Activated CD8-positive, alpha-beta T cell treated with anti-CD3 and anti-CD28 coated beads, Interleukin-2, amount 10 ng/mL, durations not matched to agents 7 days and 5 days (primary cell): Measurements from ENCODE around the gene FOXRED1. TPM values are rescaled to one million over a fixed set of nuclear protein-coding genes. Genes with fewer than 3 reads are reported as not detected.
"Not testable (repeated sequence)": the region's sequence is repeated elsewhere in the genome, so short reads cannot be mapped to it uniquely, and the experiment has no call there.

Experiments
- ATAC-seq: fragments of 150-1000 bp; cut with Tn5 transposase; one replicate; pipeline ENCODE4 v1.10.0; 2021; ENCODE audit warnings: moderate library complexity
- CTCF ChIA-PET: fragments of 350-600 bp; sonication (Branson Sonifier 250); formaldehyde crosslinking; loops from one replicate; lab custom pipeline; 2021; ENCODE audit warnings: antibody characterized with exemption; lab: Charles Lee
- POLR2A ChIA-PET: fragments of 350-600 bp; sonication (Branson Sonifier 250); formaldehyde crosslinking; loops from one replicate; lab custom pipeline; 2021; ENCODE audit warnings: antibody characterized with exemption; lab: Charles Lee
- DNase-seq: peaks from one replicate; pipeline ENCODE4 v3.0.0-alpha.2; 2020
- H3K27ac Mint-ChIP-seq: one replicate; pipeline ENCODE4 v1.8.0; 2021; ENCODE audit warnings: mild to moderate bottlenecking, mixed read lengths
- H3K27me3 Mint-ChIP-seq: one replicate; pipeline ENCODE4 v1.8.0; 2021; ENCODE audit warnings: low read depth, mixed read lengths
- H3K36me3 Mint-ChIP-seq: one replicate; pipeline ENCODE4 v1.8.0; 2021; ENCODE audit warnings: low read depth, mixed read lengths
- H3K4me1 Mint-ChIP-seq: one replicate; pipeline ENCODE4 v1.8.0; 2021; ENCODE audit warnings: low read depth, mixed read lengths
- H3K4me3 Mint-ChIP-seq: one replicate; pipeline ENCODE4 v1.8.0; 2021; ENCODE audit warnings: mild to moderate bottlenecking, mixed read lengths
- H3K9me3 Mint-ChIP-seq: one replicate; pipeline ENCODE4 v1.8.0; 2022; ENCODE audit warnings: mixed read lengths; ENCODE audit not compliant: insufficient read depth
- total RNA-seq, 2 experiments: library from RNA; stranded (reverse); gene quantifications; one replicate each; pipeline ENCODE4 v1.2.3, GENCODE V29; 2021

Gene FOXRED1
- total RNA-seq, 2 experiments from 2014 or later = 46.5 to 50.4 TPM

DNA sequence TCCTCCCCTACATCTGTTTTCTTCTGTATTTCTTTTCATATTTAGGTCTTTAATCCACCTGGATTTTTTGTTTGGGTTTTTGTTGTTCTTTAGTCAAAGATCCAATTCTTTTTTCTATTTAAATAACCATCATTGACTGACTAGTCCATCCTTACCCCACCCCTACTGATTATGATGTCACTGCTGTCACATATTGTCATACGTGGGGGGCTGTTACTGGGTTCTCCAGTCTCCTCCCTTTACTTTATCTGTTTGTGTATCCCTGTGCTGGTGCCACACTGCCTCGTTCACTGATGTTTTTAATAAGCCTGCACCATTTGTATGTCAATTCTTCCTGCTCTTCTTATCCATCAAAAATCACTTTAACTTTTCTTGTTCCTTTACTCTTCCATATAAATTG lies 28.1 kb downstream of the FOXRED1 start:
- no peaks in the 10 kb centered on the region for H3K9me3 Mint-ChIP-seq
- no peak overlapping the region for H3K27ac Mint-ChIP-seq
- H3K27me3 Mint-ChIP-seq = no peaks in the 10 kb centered on the region
- DNase-seq = no peak
- POLR2A ChIA-PET = no interaction called here
- H3K4me3 Mint-ChIP-seq = no peak overlapping the region
- ATAC-seq = no peak
- CTCF ChIA-PET = interaction anchor here (0.6 to 1.1 kb wide), 2 partner anchors 14 to 16 kb away, joined by 3 read pairs; no protein-coding TSS in a partner anchor
- peaks cover 5% of the 10 kb centered on the region for H3K4me1 Mint-ChIP-seq
- H3K36me3 Mint-ChIP-seq = peaks cover 29% of the 10 kb centered on the region

DNA sequence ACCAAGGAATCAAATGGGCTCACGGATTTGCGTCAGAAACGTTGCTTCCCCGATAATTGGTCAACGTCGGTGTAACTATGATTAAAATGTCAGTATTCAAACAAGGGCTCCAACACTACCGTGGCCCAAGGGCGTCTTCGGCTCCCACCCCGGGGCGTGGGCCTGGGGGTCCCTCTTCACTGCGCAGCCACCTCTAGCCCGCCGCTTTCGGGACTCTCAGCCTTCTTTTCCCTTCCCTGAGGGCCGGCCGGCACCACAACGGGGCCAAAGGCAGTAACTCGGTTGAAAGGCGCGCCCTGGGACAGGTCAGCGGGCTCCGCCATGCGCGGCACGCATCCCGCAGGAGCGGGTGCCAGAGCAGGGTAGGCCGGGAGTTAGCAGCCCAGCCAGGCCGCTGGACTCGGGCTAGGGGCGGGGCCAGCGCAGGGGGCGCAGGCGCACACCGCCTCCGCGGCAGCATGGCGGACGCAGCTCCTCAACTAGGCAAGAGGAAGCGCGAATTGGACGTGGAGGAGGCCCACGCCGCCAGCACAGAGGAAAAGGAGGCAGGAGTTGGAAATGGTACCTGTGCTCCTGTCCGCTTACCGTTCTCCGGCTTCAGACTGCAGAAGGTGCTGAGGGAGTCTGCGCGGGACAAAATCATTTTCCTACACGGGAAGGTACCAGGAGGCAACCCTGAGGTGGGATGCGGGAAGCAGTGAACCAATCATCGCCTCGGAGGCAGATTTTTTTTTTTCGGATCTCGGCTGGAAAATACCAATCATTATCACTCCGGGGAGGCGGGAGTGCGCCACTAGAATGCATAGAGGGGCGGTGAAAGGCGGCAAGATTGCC lies 34.9 kb downstream of the FOXRED1 start, which contains the start of gene DCPS:
TSS of gene DCPS (plus strand) at position 438 of the 834 bp plus-strand sequence. CDS start at position 459, 21 bp downstream.
- H3K36me3 Mint-ChIP-seq = peaks cover 32% of the 10 kb centered on the region
- ChIA-PET POLR2A (interaction anchor here (0.8 to 2.4 kb wide), 12 partner anchors 13 to 734 kb away, joined by 3 to 18 read pairs (median 4); partner anchors contain the start of genes FOXRED1 and SRPRA), CTCF (interaction anchor here (0.6 to 9.0 kb wide), 7 partner anchors 9 to 175 kb away, joined by 3 to 80 read pairs (median 3); no protein-coding TSS in a partner anchor)
- peak; percentile 99 for ATAC-seq
- peak within 1 kb of the TSS; percentile 81 for H3K4me3 Mint-ChIP-seq
- H3K27me3 Mint-ChIP-seq = no peaks in the 10 kb centered on the region
- H3K27ac Mint-ChIP-seq = peak within 1 kb of the TSS; percentile 97
- H3K9me3 Mint-ChIP-seq = no peaks in the 10 kb centered on the region
- DNase-seq = peak; percentile 88
- H3K4me1 Mint-ChIP-seq = peaks cover 33% of the 10 kb centered on the region

DNA sequence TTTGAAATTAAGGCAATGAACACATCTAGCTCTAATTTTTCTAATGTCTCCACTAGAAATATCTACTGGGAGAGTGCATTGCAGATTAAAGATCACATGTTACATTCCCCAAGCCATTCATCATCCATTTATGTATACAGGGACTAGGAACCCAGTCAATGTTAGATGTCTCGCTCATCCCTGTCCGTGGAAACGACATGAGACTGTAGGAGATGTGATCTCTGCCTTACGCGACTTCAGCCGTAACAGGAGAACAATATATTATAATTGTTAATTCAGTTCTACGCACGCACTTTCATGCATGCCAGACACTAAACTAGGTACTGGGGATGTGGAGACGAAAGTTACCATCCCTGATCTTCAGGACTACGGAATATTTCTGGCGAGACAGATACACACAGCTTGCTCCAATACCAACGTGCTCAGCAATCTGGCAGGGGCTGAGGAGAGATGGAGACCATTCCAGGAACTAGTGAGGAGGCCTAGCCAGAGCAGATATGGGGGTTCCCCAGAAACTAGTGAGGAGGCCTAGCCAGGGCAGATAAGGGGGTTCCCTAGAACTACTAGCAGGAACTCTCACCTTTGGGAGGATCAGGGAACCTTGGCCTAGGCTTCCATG lies 35.6 kb downstream of the FOXRED1 start:
- DNase-seq = no peak
- POLR2A ChIA-PET = interaction anchor here (0.8 to 2.4 kb wide), 12 partner anchors 12 to 735 kb away, joined by 3 to 18 read pairs (median 4); partner anchors contain the start of genes FOXRED1 and SRPRA
- Mint-ChIP-seq H3K27ac (peak overlapping the region; percentile 97), H3K4me3 (peak overlapping the region; percentile 81), H3K9me3 (no peaks in the 10 kb centered on the region), H3K27me3 (no peaks in the 10 kb centered on the region), H3K36me3 (peaks cover 28% of the 10 kb centered on the region), H3K4me1 (peaks cover 33% of the 10 kb centered on the region)
- CTCF ChIA-PET = interaction anchor here (0.6 to 9.0 kb wide), 7 partner anchors 10 to 175 kb away, joined by 3 to 80 read pairs (median 3); no protein-coding TSS in a partner anchor
- peak; percentile 3 for ATAC-seq

DNA sequence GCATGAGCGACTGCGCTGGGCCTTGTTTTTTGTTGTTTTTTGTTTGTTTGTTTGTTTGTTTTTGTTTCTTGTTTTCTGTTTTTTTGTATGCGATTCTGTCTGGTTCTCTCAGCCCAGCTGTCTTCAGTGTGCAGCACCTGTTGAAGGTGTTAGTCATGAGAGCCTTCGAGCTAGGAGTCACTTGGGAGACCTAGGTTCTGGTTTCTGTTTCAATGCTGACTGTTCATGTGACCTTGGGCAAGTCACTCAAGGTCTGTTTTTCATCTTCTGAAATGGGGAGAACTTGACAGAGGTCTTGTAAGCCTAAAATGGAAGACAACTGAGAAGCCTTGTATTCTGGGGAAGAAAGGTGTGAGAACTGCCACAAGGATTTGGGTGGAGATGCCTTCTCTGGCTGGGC lies 36.7 kb downstream of the FOXRED1 start:
- peak; percentile 35 for DNase-seq
- H3K27me3 Mint-ChIP-seq = no peaks in the 10 kb centered on the region

DNA sequence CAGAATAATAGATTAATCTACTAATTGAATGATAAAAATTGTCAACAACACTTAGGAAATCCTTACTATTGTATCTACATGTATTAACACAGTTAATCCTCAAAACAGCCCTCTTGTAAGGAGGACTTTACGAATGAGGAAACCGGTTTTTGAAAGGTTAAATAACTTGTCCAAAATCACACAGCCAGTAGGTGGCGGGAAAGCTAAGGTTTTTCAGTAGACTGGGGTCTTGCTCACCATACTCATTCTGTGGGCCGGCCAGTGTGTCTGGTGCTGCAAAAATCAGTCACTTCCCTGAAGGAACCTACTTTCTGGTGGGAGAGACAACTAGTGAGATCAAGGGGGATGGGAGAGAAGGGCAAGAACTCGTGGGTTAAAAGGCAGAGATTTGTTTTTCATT lies 38.8 kb downstream of the FOXRED1 start:
- Mint-ChIP-seq H3K36me3 (peaks cover 43% of the 10 kb centered on the region), H3K4me1 (peaks cover 43% of the 10 kb centered on the region), H3K9me3 (no peaks in the 10 kb centered on the region), H3K27me3 (no peaks in the 10 kb centered on the region), H3K27ac (no peak overlapping the region), H3K4me3 (no peak overlapping the region)
- DNase-seq (peak; percentile 50), ATAC-seq (no peak)
- ChIA-PET CTCF (interaction anchor here (1.2 to 9.0 kb wide), 5 partner anchors 8 to 171 kb away, joined by 3 to 80 read pairs (median 14); no protein-coding TSS in a partner anchor), POLR2A (interaction anchor here (1.0 kb wide), 1 partner anchor 11 kb away, joined by 3 read pairs; no protein-coding TSS in a partner anchor)

More for the DNA sequence above, 36.7 kb downstream of the FOXRED1 start:
- H3K4me1 Mint-ChIP-seq = peaks cover 41% of the 10 kb centered on the region
- peaks cover 34% of the 10 kb centered on the region for H3K36me3 Mint-ChIP-seq
- peak overlapping the region; percentile 56 for H3K4me3 Mint-ChIP-seq
- ChIA-PET POLR2A (interaction anchor here (2.4 kb wide), 1 partner anchor 13 kb away, joined by 18 read pairs; no protein-coding TSS in a partner anchor), CTCF (interaction anchor here (1.4 to 9.0 kb wide), 5 partner anchors 10 to 173 kb away, joined by 3 to 80 read pairs (median 14); partner anchors contain the start of gene TIRAP)
- H3K27ac Mint-ChIP-seq = peak overlapping the region; percentile 71
- no peaks in the 10 kb centered on the region for H3K9me3 Mint-ChIP-seq
- no peak for ATAC-seq

DNA sequence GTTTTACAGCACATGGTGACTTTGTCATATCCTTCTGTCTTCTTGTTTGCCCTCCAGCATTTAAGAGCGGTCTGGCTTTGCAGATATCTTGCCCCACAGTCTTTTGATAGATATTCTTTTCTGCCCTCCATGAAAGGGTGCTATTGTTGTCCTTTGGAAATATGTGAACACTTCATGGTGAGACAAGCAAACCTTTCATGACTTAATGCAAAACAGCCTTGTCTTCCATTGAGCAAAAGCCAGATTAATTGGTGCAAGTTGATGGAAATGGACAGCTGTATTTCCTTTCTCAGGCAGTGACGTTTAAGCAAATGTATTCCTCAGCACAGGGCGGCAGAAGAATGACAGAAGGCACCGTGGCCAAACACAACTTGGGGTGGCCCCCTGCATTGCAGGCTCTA lies 39.3 kb downstream of the FOXRED1 start:
- Mint-ChIP-seq H3K27me3 (no peaks in the 10 kb centered on the region), H3K4me1 (peaks cover 40% of the 10 kb centered on the region), H3K4me3 (no peak overlapping the region), H3K36me3 (peaks cover 45% of the 10 kb centered on the region), H3K9me3 (no peaks in the 10 kb centered on the region), H3K27ac (no peak overlapping the region)
- DNase-seq = no peak
- ChIA-PET POLR2A (interaction anchor here (1.0 kb wide), 1 partner anchor 10 kb away, joined by 3 read pairs; no protein-coding TSS in a partner anchor), CTCF (interaction anchor here (1.2 to 9.0 kb wide), 5 partner anchors 8 to 171 kb away, joined by 3 to 80 read pairs (median 14); no protein-coding TSS in a partner anchor)
- ATAC-seq = no peak

DNA sequence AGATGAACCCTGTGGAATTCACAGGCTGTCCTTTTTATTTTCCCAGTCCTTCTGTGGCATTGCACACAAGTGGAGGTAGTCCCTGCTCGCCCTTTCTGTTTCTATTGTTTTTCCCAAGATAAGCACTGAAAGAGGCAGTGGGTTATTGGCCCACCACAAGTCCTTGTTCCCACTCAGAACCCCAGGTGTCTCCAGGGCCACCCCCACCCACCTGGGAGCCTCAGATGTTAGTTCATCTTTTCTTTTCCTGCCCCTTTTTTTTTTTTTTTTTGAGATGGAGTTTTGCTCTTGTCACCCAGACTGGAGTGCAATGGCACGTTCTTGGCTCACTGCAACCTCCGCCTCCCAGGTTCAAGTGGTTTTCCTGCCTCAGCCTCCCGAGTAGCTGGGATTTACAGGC lies 39.8 kb downstream of the FOXRED1 start:
- DNase-seq, POLR2A ChIA-PET: not testable (repeated sequence)

DNA sequence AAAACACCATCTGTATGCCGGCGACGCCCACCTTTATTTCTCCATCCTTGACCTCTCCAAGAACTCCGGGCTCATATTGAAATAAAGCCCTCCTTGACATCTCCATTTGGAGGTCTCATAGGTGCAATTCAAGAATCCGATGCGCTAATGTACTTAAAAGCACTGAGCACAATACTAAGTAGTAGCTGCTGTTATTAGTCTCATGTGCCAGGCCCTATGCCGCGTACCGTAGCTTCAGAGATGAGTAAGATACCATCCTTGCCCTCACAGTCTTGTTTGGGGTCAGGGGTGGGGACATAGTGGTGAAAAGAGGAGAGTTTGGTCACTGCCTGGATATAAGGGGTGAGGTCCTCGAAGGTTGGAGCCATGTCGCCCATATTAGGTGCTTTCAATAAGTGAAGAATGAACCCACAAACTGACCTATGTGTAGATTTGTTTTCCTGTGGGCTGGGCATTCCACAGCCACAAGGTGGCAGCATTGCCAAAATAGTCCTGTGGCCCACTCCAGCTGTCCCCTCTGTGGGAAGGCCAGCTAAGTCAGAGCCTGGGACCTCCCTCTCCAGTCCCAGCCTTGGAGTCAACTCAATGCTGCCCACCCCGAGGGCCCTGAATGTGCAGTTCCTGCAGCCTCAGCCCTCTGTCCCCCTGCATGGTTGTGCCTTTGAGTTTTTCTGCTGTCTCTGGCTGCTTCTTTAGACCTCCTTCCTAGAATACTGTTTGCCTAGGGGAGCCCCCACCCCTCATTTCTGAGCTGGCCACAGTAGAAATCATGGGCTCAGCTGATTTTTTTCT lies 41.4 kb downstream of the FOXRED1 start:
- ATAC-seq (peak; percentile 84), DNase-seq (peak; percentile 70)
- Mint-ChIP-seq H3K9me3 (no peaks in the 10 kb centered on the region), H3K27me3 (no peaks in the 10 kb centered on the region), H3K4me1 (peaks cover 31% of the 10 kb centered on the region), H3K27ac (no peak overlapping the region), H3K36me3 (peaks cover 46% of the 10 kb centered on the region), H3K4me3 (no peak overlapping the region)
- CTCF ChIA-PET = interaction anchor here (0.6 to 9.0 kb wide), 26 partner anchors 8 to 173 kb away, joined by 3 to 80 read pairs (median 4); partner anchors contain the start of gene ST3GAL4
- POLR2A ChIA-PET = no interaction called here

More for the DNA sequence above, 39.8 kb downstream of the FOXRED1 start:
- CTCF ChIA-PET = interaction anchor here (2.0 to 9.0 kb wide), 4 partner anchors 10 to 170 kb away, joined by 4 to 80 read pairs (median 27); no protein-coding TSS in a partner anchor
- H3K4me3 Mint-ChIP-seq, ATAC-seq, H3K9me3 Mint-ChIP-seq, H3K27ac Mint-ChIP-seq, H3K27me3 Mint-ChIP-seq: not testable (repeated sequence)
- H3K36me3 Mint-ChIP-seq = peaks cover 44% of the 10 kb centered on the region
- H3K4me1 Mint-ChIP-seq = peaks cover 37% of the 10 kb centered on the region

DNA sequence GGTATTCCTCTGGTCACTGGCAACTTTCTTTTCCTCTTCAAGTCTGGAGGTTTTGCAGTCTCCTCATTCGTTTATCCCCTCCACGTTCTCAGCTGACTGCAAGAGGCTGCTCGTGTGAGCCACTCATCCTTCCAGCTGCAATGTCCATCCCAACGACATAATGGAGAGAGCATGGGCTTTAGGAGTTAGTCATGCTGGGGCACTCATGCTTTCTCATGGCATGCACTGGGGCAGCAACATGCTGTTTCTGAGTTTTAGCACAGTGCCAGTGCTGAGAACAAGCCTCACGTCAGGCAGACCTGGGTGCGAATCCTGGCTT lies 42.0 kb downstream of the FOXRED1 start:
- Mint-ChIP-seq H3K36me3 (peaks cover 47% of the 10 kb centered on the region), H3K27ac (no peak overlapping the region), H3K27me3 (no peaks in the 10 kb centered on the region), H3K4me1 (peaks cover 28% of the 10 kb centered on the region), H3K4me3 (no peak overlapping the region), H3K9me3 (peaks cover under 1% of the 10 kb centered on the region)
- no peak for ATAC-seq
- DNase-seq = no peak
- ChIA-PET CTCF (interaction anchor here (0.7 to 9.0 kb wide), 23 partner anchors 8 to 172 kb away, joined by 3 to 80 read pairs (median 5); partner anchors contain the start of gene ST3GAL4), POLR2A (interaction anchor here (0.7 kb wide), 1 partner anchor 12 kb away, joined by 3 read pairs; no protein-coding TSS in a partner anchor)

DNA sequence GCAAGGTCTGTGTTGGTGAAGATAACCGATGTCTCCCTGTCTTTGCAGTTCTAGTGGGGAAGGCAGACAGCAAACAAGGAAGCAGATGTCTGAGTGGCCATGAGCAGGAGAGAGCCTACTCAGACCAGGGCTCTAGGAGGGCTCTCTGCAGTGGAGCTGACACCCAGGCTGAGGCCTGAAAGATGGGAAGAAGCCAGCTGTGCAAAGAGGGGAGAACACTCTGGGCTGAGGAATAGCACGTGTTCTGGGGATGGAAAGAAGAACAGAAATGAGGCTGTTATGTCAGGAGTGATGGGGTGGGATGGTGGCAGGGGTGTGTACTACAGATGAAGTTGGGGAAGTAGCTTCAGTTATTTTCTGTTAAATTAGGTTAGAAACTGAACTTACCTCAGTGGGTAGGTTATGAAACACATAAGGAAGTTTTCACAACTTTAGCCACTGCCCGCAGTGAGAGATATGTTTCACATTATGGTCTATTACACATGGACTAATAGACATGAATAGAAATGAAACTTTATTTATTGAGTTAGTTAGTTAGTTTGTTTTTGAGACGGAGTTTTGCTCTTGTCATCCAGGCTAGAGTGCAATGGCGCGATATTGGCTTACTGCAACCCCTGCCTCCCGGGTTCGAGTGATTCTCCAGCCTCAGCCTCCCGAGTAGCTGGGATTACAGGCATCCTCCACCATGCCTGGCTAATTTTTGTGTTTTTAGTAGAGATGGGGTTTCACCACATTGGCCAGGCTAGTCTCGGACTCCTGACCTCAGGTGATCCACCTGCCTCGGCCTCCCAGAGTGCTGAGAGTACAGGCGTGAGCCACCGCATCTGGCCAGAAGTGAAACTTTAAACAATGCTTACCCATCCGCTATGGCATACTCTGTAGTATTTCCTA lies 42.7 kb downstream of the FOXRED1 start:
- H3K4me1 Mint-ChIP-seq = peaks cover 29% of the 10 kb centered on the region
- ChIA-PET POLR2A (interaction anchor here (0.7 kb wide), 1 partner anchor 12 kb away, joined by 3 read pairs; no protein-coding TSS in a partner anchor), CTCF (interaction anchor here (0.7 to 9.0 kb wide), 18 partner anchors 7 to 172 kb away, joined by 3 to 80 read pairs (median 4); partner anchors contain the start of gene ST3GAL4)
- H3K36me3 Mint-ChIP-seq = peaks cover 50% of the 10 kb centered on the region
- DNase-seq (no peak), ATAC-seq (no peak)
- H3K27me3 Mint-ChIP-seq = no peaks in the 10 kb centered on the region
- H3K27ac Mint-ChIP-seq = no peak overlapping the region
- H3K9me3 Mint-ChIP-seq = peaks cover 6% of the 10 kb centered on the region
- no peak overlapping the region for H3K4me3 Mint-ChIP-seq
